ENCODE measurements around the gene IFIT5. TPM values are rescaled to one million over a fixed set of nuclear protein-coding genes. Genes with fewer than 3 reads are reported as not detected.
"Not testable (repeated sequence)": the region's sequence is repeated elsewhere in the genome, so short reads cannot be mapped to it uniquely, and the experiment has no call there.

IFIT5 gene
- total RNA-seq, 1 donor from 2014 or later: 19.5 TPM

DNA sequence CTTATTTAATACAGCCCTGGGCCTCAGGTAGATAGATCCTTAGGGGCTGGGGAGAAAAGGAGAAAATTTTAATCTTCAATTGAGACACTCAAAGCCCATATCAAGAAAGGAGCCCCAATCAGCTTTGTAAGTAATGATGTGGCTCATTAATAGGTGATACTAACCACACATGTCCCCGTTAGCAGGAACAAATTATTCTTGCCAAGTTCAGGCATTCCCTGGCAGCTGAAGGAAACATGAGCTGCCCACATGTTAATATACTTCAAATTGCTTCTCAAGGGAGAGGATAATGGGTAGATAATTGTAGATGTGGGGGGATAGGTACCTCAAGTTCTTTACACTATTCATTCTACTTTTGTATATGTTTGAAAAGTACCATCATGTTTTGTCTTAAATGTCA is 14.5 kb downstream of the IFIT5 start:
- peak; percentile 67 for DNase-seq (ENCODE audit: low read depth)

DNA sequence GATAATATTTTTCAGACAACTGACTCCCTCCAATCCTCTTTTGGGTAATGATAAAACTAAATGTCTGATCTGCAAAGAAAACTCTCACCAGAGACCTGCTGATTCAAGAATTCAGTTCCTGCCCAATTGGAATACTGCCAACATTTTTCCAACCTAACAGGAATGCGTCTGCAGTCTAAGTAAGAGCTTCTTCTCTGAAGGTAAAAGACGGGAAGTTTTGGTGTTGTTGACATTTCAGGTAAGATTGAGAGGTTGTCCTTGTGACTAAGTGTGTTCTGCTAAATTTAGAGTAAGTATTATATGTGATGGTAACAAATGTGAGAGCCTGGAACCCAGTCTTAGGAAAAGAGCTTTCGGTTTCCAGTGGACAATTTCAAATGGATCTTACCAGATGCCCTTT is 17.6 kb downstream of the IFIT5 start:
- peak; percentile 49 for DNase-seq (ENCODE audit: low read depth)

DNA sequence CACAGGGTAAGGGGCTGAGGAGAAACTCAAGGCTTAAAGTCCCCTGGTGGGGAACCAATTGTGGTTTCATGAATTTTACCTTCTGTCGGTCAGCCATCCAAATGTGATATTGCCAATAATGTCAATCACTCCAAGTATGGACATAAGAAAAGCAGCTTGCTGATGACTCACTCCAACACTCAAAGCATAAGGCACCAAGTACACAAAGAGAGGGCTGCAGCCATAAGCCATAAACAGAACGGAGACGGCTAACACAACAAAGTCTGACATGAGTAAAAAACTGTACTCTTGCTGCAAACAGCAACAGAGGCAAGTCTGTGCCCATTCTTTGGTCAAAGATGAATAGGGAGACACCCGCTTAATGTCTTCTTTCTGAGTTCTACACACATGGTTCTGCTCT is 24.2 kb downstream of the IFIT5 start:
- no peak for DNase-seq (ENCODE audit: low read depth)

DNA sequence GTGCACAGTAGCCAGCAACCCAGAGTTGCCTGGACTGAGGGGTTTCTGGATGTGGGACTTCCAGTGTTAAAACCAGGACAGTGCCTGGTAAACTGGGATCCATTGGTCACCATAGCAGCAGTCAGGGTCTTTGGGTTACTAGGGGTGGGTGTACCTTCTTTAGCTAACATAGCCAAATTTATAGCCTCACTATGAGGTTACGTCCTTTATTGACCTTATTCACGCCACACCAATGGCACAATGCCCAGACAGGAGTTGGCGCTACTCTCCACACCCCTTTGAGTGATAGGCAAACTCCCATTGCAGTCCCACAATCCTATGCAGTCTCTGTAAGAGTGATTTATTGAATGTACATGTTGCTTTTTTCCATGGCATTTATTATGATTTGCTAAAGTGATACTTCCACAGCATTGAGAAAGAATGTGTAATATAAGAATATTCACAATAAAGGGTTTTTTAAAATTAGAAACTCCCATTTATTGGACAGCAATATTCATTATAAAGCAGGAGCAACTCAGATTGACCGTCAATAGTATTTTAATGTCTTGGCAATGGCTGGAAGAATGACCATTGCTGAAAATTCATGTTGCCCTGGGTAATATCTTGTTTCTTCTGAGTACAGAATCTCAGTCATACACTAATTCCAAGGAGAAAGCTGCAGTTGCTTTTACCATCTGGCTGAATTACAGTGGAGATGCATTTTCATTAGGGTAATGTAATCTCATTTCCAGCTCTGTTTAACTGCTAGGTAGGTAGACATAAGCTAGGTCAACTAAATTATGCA is 26.1 kb downstream of the IFIT5 start:
- DNase-seq (ENCODE audit: low read depth): no peak

DNA sequence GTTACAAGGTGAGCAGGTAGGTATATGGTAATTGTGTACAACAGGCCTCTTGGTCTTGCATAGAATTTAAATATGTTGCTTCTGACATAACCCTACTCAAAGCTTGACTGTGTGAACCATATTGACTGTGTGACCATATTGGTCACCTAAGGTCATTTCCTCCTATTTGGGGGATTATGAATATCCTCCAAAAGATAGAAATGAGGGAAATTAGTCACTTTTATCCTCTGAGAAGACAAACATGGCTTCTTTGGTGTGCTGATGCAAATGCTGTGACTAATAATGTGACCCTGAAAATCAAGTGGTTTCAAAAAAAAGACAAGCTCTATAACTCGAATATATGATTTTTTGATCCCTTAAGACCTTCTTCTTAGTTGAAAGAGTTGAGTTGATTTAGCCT is 27.9 kb downstream of the IFIT5 start:
- no peak for DNase-seq (ENCODE audit: low read depth)

DNA sequence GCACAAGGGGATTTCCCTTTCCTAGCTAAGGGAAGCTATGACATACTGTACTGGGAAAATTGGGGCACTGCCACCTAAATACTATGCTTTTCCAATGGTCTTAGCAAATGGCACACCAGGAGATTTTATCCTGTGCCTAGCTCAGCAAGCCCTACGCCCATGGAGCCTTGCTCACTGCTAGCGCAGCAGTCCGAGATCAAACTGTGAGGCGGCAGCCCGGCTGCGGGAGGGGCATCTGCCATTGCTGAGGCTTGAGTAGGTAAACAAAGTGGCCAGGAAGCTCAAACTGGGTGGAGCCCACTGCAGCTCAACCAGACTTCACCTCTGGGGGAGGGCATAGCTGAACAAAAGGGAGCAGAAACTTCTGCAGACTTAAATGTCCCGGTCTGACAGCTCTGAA is 30.5 kb downstream of the IFIT5 start:
- not testable (repeated sequence) for DNase-seq (ENCODE audit: low read depth)

DNA sequence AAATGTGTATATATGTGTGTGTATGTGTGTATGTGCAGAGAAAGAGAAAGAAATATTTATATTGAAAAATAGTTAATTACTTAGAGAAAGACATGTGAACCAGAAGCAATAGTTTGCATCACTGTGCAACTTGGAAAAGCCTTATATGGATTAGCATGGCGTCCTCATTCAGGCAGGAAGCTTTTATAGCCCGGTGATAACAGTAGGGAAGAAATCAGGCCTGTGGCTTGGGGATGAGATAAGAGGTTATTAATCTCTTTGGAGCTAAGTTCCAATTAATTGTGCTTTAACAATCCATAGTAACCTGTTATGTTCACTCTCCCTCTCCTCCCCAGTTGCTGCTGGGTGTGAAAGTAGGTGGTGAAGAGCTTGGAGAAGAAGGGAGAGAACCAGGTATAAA is 36.5 kb downstream of the IFIT5 start:
- no peak for DNase-seq (ENCODE audit: low read depth)

DNA sequence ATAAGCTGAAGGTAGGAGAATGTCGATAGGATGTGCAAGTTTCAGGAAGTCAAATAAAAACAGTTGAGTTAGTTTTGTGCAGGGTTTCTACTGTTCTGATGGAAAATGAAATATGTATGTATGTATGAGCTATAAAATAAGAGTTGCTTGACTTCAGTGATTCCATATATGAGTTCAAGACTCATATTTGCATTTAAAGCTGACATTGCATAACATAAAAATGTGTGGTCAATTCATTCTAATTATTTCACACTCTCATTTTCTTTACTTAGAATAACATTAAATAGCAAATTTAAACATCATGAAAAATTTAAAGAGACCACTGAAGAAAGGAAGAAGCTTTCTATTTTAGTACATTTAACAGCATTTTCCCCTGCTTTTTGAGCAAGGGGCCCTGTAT is 37.8 kb downstream of the IFIT5 start:
- no peak for DNase-seq (ENCODE audit: low read depth)

DNA sequence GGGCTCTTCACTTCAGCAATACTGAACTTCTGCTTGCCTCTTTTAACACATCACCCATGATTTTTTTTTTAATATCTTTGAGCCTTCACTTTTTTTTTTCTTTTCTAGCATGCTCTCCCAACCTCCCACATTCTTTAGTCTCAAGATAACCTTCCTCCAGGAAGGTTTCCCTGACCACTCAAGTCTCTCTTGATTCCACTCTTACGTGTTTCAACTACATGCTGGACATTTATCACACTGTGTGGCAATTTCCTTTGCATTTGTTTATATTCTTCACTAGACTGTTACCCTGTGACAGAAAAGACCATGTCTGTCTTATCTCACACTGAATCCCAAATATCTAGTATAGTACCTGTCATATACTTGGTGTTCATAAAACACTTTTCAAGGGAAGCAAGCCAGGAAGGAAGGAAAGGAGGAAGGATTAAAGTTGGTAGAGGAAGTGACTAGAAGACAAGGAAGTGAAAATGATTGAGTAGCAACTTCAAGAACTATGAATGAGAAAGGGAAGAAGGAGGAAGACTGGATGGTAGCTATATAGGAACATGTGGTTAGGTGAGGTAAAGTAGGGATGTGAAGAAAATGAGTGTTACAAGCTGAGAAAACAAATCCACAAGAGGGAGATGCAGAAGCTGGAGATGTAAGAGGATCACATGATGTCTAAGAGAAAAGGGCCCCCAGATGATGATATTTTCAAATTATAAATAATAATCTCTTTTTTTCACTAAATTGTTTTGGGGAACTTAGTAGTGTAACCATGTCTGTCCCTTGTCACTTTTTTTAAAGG is 40.4 kb downstream of the IFIT5 start:
- no peak for DNase-seq (ENCODE audit: low read depth)

DNA sequence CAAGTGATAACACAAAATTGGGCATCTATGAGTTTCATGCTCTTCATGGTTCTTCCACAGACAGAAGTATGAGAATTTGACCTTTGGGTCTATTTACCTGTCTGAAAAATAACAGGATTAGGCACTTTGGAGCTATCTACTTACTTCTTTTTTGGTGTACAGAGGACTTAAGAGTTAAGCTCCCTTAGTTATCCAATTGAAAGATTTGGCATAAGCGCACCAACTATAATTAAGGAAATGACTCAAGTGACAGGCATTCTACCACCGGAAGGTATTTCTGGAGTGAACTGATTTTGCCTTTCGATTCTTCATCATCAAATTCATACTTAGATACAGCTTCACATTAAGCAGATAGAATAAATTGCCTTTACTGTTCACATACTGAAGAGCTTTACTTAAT is 43.9 kb downstream of the IFIT5 start:
- peak; percentile 62 for DNase-seq (ENCODE audit: low read depth)

DNA sequence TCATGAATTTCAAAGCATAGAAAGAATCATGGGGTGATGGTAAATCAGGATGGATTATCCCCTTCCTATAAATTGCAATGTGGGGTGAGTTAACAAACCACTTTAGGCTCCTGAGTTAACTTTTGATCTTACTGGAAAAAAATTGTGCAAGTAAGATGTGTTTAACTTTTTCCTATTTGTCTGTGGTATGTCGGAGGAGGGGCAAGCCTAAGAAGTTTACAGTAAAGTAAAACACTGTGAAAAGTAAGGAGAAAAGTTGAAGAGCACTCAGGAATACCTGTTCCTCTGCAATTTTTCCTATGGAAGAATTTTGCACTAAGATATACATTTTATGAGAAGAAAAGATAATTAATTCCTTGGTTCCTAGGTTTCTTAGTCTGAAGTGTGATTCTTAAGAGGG is 44.4 kb downstream of the IFIT5 start:
- no peak for DNase-seq (ENCODE audit: low read depth)

DNA sequence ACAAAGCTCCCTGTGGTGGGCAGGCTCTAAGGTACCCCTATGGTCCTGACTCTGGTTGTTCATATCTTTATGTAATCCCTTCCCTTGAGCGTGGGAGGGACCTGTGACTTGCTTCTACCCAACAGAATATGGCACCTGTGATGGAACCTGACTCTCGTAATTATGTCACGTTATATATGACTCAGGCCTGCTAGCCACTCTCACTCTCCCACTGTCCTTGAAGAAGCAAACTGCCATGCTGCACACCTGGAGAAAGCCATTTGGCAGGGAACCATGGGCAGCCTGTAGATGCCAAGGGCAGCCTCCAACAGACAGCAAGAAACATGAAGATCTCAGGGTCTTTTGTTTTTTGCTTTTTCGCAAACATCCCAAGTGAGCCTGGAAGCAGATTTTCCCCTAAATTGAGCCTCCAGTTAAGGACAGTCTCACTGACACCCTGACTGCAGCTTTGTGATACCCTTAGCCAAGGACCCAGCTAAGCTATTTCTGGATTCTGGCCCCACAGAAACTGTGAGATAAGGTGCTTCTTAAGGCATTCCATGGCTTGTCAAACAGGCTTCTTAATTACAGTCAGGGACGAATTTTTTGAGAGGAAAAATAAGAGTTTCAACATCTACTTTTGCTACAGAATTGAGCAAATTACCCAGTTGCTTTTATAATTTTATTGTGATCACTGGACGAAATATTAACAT is 49.6 kb downstream of the IFIT5 start:
- DNase-seq (ENCODE audit: low read depth): no peak

DNA sequence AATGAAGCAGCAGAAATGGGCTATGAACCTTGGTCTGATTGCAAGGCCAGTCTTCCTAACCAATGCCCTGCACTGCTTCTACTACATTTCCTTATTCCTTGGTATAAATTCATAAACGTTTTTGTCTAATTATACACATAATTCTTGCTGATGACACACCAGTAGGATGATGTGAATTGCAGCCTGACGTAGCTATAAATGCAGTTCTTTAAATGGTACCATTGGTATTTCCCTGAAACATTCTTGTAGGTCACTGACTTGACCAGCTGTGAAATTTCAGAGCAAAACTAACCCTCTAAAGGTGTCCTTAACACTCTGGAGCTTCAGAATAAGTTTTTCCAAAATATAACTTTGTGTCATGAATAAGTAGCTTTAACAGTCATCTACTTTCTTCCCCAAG is 50.8 kb downstream of the IFIT5 start:
- no peak for DNase-seq (ENCODE audit: low read depth)

DNA sequence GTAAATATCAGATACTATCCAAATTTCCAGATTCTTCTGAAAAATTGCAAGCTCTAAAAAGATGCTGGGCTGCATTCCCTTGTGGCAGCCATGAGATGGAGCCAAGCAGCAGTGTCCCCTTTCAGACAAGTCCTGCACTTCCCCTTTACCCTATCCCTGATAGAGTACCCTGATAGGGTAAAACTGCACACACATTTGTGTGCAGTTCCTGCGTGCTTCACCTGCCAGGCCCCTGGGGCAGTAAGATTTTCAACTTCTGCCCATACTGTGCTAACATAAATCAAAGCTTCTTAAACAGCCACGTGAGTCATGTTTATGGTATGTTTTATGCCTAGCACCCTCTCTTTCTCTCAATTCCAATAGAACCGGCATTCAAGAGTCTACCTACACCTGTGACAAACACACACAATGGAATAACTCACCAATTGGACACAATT is 52.2 kb downstream of the IFIT5 start:
- peak; percentile 33 for DNase-seq (ENCODE audit: low read depth)

DNA sequence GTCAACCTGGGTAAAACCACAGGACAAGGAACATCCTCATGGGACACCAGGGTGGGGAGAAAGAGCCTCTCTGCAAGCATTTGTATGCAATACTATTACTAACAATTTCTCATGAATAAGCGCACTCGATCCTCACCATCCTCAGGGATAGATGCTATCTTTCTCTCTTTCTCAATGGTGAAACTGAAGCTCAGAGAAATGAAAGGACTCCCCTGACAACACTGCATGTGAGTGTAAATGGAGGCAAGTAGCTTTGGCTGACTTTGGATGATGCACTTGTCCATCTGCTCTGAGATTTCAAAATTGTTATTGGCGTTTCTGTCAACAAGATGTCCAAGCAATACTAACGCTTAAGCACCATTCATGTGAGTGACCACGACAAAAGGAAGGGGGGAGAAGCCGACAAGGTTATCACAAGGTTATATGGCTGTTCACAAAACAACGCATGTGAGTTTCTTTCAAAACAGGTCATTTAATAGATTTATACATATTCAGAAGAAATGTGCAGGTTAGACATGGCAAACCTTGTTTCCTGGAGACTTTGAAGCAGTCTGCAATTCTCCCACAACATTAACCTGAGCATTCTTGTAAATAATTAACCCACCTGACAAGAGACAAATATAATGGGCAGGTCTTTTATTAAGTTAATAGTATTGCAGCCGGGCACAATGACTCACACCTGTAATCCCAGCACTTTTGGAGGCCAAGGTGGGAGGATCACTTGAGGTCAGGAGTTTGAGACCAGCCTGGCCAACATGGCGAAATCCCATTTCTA is 54.0 kb downstream of the IFIT5 start:
- DNase-seq (ENCODE audit: low read depth): no peak

DNA sequence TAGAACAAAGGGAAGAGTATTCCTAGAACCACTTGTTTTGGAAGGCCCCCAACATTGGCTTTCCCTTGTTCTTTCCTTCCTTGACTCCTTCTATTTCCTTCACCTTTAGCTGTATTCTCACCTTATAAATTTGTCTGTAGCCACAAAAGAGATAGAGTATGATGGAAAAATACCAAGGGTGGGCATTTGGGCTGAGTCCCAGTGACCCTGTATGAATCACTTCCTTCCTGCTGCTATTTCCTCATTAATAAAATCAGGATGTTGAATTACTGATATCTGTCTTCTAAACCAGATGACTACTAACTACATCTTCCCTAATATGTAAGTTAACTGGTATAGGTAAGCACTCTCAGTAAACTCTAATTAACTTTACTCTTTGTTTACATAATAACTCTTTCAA is 55.1 kb downstream of the IFIT5 start:
- no peak for DNase-seq (ENCODE audit: low read depth)

Other genes with a start within 250 kb of the IFIT5 start
- gene CH25H, start 207.3 kb upstream of the IFIT5 start, total RNA-seq: 0.36 and 1.0 TPM in 2 replicates
- 36.3 and 45.4 TPM in 2 replicates for gene LIPA, start 162.8 kb upstream of the IFIT5 start, total RNA-seq
- gene IFIT2, start 112.5 kb upstream of the IFIT5 start, total RNA-seq: 4.5 and 7.1 TPM in 2 replicates
- 12.3 and 21.8 TPM in 2 replicates for gene IFIT3, start 86.6 kb upstream of the IFIT5 start, total RNA-seq
- not detected in 2 replicates for gene IFIT1B, start 36.5 kb upstream of the IFIT5 start, total RNA-seq
- gene IFIT1, start 21.9 kb upstream of the IFIT5 start, total RNA-seq: 22.7 and 49.0 TPM in 2 replicates
- 0.16 and 0.24 TPM in 2 replicates for gene SLC16A12, start 121.0 kb downstream of the IFIT5 start, total RNA-seq
- 11.3 and 21.9 TPM in 2 replicates for gene PANK1, start 230.7 kb downstream of the IFIT5 start, total RNA-seq